ENCODE data around the gene IRX4. TPM values are rescaled to one million over a fixed set of nuclear protein-coding genes. Genes with fewer than 3 reads are reported as not detected.

Gene IRX4
- total RNA-seq, 1 experiment from 2014 or later, result not detected

GRCh38 chr5:1913578-1913977, 30.9 kb upstream of the IRX4 start:
- DNase-seq (ENCODE audit: low read depth), result no peak

GRCh38 chr5:1912951-1913565, 30.3 kb upstream of the IRX4 start:
- DNase-seq (ENCODE audit: low read depth), result no peak

GRCh38 chr5:1911773-1912235, 29.1 kb upstream of the IRX4 start:
- DNase-seq (ENCODE audit: low read depth), result no peak

- no peak for DNase-seq (ENCODE audit: low read depth)
Observed at GRCh38 chr5:1910861-1911772, 28.4 kb upstream of the IRX4 start.

GRCh38 chr5:1910081-1910760, 27.5 kb upstream of the IRX4 start:
- no peak for DNase-seq (ENCODE audit: low read depth)

- DNase-seq (ENCODE audit: low read depth), result no peak
Observed at GRCh38 chr5:1909346-1909985, 26.7 kb upstream of the IRX4 start.

GRCh38 chr5:1908931-1909330, 26.2 kb upstream of the IRX4 start:
- DNase-seq (ENCODE audit: low read depth), result no peak

- DNase-seq (ENCODE audit: low read depth), result no peak
Observed at GRCh38 chr5:1907616-1908015, 24.9 kb upstream of the IRX4 start.

GRCh38 chr5:1905108-1905507, 22.4 kb upstream of the IRX4 start:
- no peak for DNase-seq (ENCODE audit: low read depth)

GRCh38 chr5:1901983-1902382, 19.3 kb upstream of the IRX4 start:
- DNase-seq (ENCODE audit: low read depth), result no peak

- DNase-seq (ENCODE audit: low read depth), result no peak
Observed at GRCh38 chr5:1901061-1901460, 18.3 kb upstream of the IRX4 start.

GRCh38 chr5:1899201-1899600, 16.5 kb upstream of the IRX4 start:
- DNase-seq (ENCODE audit: low read depth), result no peak

GRCh38 chr5:1897816-1898450, 15.2 kb upstream of the IRX4 start:
- no peak for DNase-seq (ENCODE audit: low read depth)

- DNase-seq (ENCODE audit: low read depth), result no peak
Observed at GRCh38 chr5:1897386-1897785, 14.7 kb upstream of the IRX4 start.

GRCh38 chr5:1896602-1897376, 14.1 kb upstream of the IRX4 start:
- no peak for DNase-seq (ENCODE audit: low read depth)

- DNase-seq (ENCODE audit: low read depth), result no peak
Observed at GRCh38 chr5:1895739-1896420, 13.2 kb upstream of the IRX4 start.

GRCh38 chr5:1894243-1894642, 11.5 kb upstream of the IRX4 start:
- no peak for DNase-seq (ENCODE audit: low read depth)

GRCh38 chr5:1893754-1894153, 11.0 kb upstream of the IRX4 start:
- DNase-seq (ENCODE audit: low read depth), result no peak

- no peak for DNase-seq (ENCODE audit: low read depth)
Observed at GRCh38 chr5:1892685-1893445, 10.1 kb upstream of the IRX4 start.

Measured in RPMI7951 (cell line).